GM12865 (cell line): ENCODE data around the gene MAGEB1.
A peak's percentile ranks its signal among the peaks of the same experiment; 100 is the strongest.

Source experiments
- DNase-seq: peaks from one replicate; pipeline ENCODE4 v3.0.0; 2010; ENCODE audit warnings: low read depth
- H3K4me3 ChIP-seq: 2 replicates; pipeline ENCODE4 v1.5.1; 2011; ENCODE audit warnings: mild to moderate bottlenecking, low read depth, low read length, control low read depth
- CTCF ChIP-seq: IDR thresholded peaks from 2 replicates; pipeline ENCODE4 v1.5.1; 2011; ENCODE audit warnings: low read length, control low read depth, low read depth, inconsistent platforms; ENCODE audit not compliant: insufficient read depth; ENCODE audit errors: missing control alignments

MAGEB1 gene

GRCh38 chrX:30246769-30247489 is at the start of gene MAGEB1:
TSS of gene MAGEB1 (plus strand) at chrX:30247146. CDS start at chrX:30250494, 3,348 bp downstream.
- DNase-seq: peak; percentile 46

GRCh38 chrX:30212172-30212571 is 34.8 kb upstream of the MAGEB1 start:
- no peak overlapping the region for H3K4me3 ChIP-seq
- DNase-seq: no peak
- no peak for TF ChIP-seq CTCF

More at GRCh38 chrX:30246769-30247489, at the start of gene MAGEB1:
- TF ChIP-seq CTCF: no peak
- no peak within 1 kb of the TSS for H3K4me3 ChIP-seq

- TF ChIP-seq CTCF: no peak
- no peak for DNase-seq
- no peak within 1 kb of the TSS for H3K4me3 ChIP-seq
Observed at GRCh38 chrX:30215357-30215843, 31.5 kb upstream of the MAGEB1 start, which contains the start of gene MAGEB2. TSS of gene MAGEB2 (plus strand) at chrX:30215563. CDS start at chrX:30218581, 3,018 bp downstream.

GRCh38 chrX:30217465-30217864 is 29.5 kb upstream of the MAGEB1 start:
- H3K4me3 ChIP-seq: no peak overlapping the region
- no peak for TF ChIP-seq CTCF
- DNase-seq: no peak

- DNase-seq: no peak
- H3K4me3 ChIP-seq: no peak overlapping the region
- TF ChIP-seq CTCF: no peak
Observed at GRCh38 chrX:30219372-30219771, 27.6 kb upstream of the MAGEB1 start.

GRCh38 chrX:30220661-30221060 is 26.3 kb upstream of the MAGEB1 start:
- no peak for DNase-seq
- no peak for TF ChIP-seq CTCF
- H3K4me3 ChIP-seq: no peak overlapping the region
